Vagina (tissue), 2 donors: ENCODE results near the gene PHYHIPL. TPM values are rescaled to one million over a fixed set of nuclear protein-coding genes. Genes with fewer than 3 reads are reported as not detected.

ENCODE experiments used
- DNase-seq, 2 donors: peaks; one replicate each; pipeline ENCODE4 v3.0.0-alpha.2; 2017; ENCODE audit errors: extremely low spot score in 2 of 2
- H3K27ac ChIP-seq: fragments of 200-600 bp; sonication (generic); one replicate; pipeline ENCODE4 v1.5.1; 2019
- H3K27me3 ChIP-seq: fragments of 200-600 bp; sonication (generic); one replicate; pipeline ENCODE4 v1.5.1; 2019
- H3K36me3 ChIP-seq, 2 donors: fragments of 200-600 bp; sonication (generic); one replicate each; pipeline ENCODE4 v1.5.1; 2017 to 2019
- H3K4me1 ChIP-seq: fragments of 200-600 bp; sonication (generic); one replicate; pipeline ENCODE4 v1.5.1; 2019
- H3K4me3 ChIP-seq, 2 donors: fragments of 200-600 bp; sonication (generic); 1 replicate in 1 of 2; 2 replicates in 1 of 2; pipeline ENCODE4 v1.5.1; 2016 to 2019
- H3K9me3 ChIP-seq: fragments of 200-600 bp; sonication (generic); one replicate; pipeline ENCODE4 v1.5.1; 2019
- CTCF ChIP-seq, 3 experiments: fragments of 450-650 bp in 2 of 3; fragments of 200-600 bp in 1 of 3; sonication (generic) in 1 of 3; IDR thresholded peaks; one replicate each; pipeline ENCODE4 v1.5.1; 2017 to 2019; ENCODE audit warnings: antibody characterized with exemption in 3 of 3, mild to moderate bottlenecking in 2 of 3, moderate library complexity in 2 of 3
- POLR2A ChIP-seq, 2 donors: fragments of 450-650 bp; IDR thresholded peaks; one replicate each; pipeline ENCODE4 v1.6.1; 2017; ENCODE audit warnings: antibody characterized with exemption in 2 of 2, mild to moderate bottlenecking in 2 of 2, moderate library complexity in 2 of 2
- POLR2AphosphoS5 ChIP-seq, 2 donors: sonication (generic); formaldehyde crosslinking; IDR thresholded peaks; one replicate each; pipeline ENCODE4 v1.9.0; 2017; ENCODE audit warnings: antibody characterized with exemption in 2 of 2, mild to moderate bottlenecking in 2 of 2, low read depth in 1 of 2; ENCODE audit not compliant: insufficient read depth in 1 of 2
- intact Hi-C: fragments of 100-400 bp; cut with DNase I; formaldehyde crosslinking; loops from one replicate; pipeline ENCODE4 v1.15.1; 2023
- total RNA-seq: library from RNA; depleted of rRNA; stranded (reverse); fragments of >200 nt; gene quantifications from one replicate; pipeline ENCODE4 v1.2.3, GENCODE V29; 2016

The PHYHIPL gene
- 2.0 TPM for total RNA-seq

- H3K9me3 ChIP-seq, result no peaks in the 10 kb centered on the region
- DNase-seq, result no peak
- H3K36me3 ChIP-seq, result no peaks in the 10 kb centered on the region
- intact Hi-C loops, result no loop called here
- H3K27me3 ChIP-seq, result peaks cover 4% of the 10 kb centered on the region
- peak within 1 kb of the TSS; percentile 35 to 36 for H3K4me3 ChIP-seq
- H3K27ac ChIP-seq, result no peak within 1 kb of the TSS
- TF ChIP-seq CTCF (IDR thresholded peaks at IDR 0.05) (no peak), POLR2A (IDR thresholded peaks at IDR 0.05) (no peak), POLR2AphosphoS5 (IDR thresholded peaks at IDR 0.05; ENCODE audit: insufficient read depth in 1 of 2, low read depth in 1 of 2) (no peak)
- H3K4me1 ChIP-seq, result peaks cover 13% of the 10 kb centered on the region
Measured at GRCh38 chr10:59176241-59177030, at the start of gene PHYHIPL. TSS of gene PHYHIPL (plus strand) at chr10:59176643. CDS start at chr10:59176854, 211 bp downstream.

GRCh38 chr10:59126991-59127390 is 49.5 kb upstream of the PHYHIPL start:
- no peak for DNase-seq
- H3K36me3 ChIP-seq, result no peaks in the 10 kb centered on the region
- H3K27ac ChIP-seq, result no peak overlapping the region
- no peak overlapping the region for H3K4me3 ChIP-seq
- no peaks in the 10 kb centered on the region for H3K27me3 ChIP-seq
- no peaks in the 10 kb centered on the region for H3K9me3 ChIP-seq
- no peak for TF ChIP-seq POLR2AphosphoS5 (IDR thresholded peaks at IDR 0.05; ENCODE audit: insufficient read depth in 1 of 2, low read depth in 1 of 2)
- no peak for TF ChIP-seq CTCF (IDR thresholded peaks at IDR 0.05)
- TF ChIP-seq POLR2A (IDR thresholded peaks at IDR 0.05), result no peak
- intact Hi-C loops, result no loop called here
- no peaks in the 10 kb centered on the region for H3K4me1 ChIP-seq

- no peaks in the 10 kb centered on the region for H3K9me3 ChIP-seq
- no peaks in the 10 kb centered on the region for H3K36me3 ChIP-seq
- intact Hi-C loops, result no loop called here
- H3K27me3 ChIP-seq, result no peaks in the 10 kb centered on the region
- no peak for TF ChIP-seq POLR2A (IDR thresholded peaks at IDR 0.05)
- TF ChIP-seq POLR2AphosphoS5 (IDR thresholded peaks at IDR 0.05; ENCODE audit: insufficient read depth in 1 of 2, low read depth in 1 of 2), result no peak
- TF ChIP-seq CTCF (IDR thresholded peaks at IDR 0.05), result no peak
- no peaks in the 10 kb centered on the region for H3K4me1 ChIP-seq
- H3K27ac ChIP-seq, result no peak overlapping the region
- DNase-seq, result no peak
- H3K4me3 ChIP-seq, result no peak overlapping the region
Measured at GRCh38 chr10:59127991-59128390, 48.5 kb upstream of the PHYHIPL start.

GRCh38 chr10:59129867-59130266 is 46.6 kb upstream of the PHYHIPL start:
- DNase-seq, result no peak
- H3K9me3 ChIP-seq, result no peaks in the 10 kb centered on the region
- TF ChIP-seq POLR2A (IDR thresholded peaks at IDR 0.05) (no peak), CTCF (IDR thresholded peaks at IDR 0.05) (no peak), POLR2AphosphoS5 (IDR thresholded peaks at IDR 0.05; ENCODE audit: insufficient read depth in 1 of 2, low read depth in 1 of 2) (no peak)
- H3K36me3 ChIP-seq, result no peaks in the 10 kb centered on the region
- no peaks in the 10 kb centered on the region for H3K4me1 ChIP-seq
- no peaks in the 10 kb centered on the region for H3K27me3 ChIP-seq
- H3K27ac ChIP-seq, result no peak overlapping the region
- H3K4me3 ChIP-seq, result no peak overlapping the region
- intact Hi-C loops, result no loop called here

- no peak overlapping the region for H3K27ac ChIP-seq
- H3K36me3 ChIP-seq, result no peaks in the 10 kb centered on the region
- intact Hi-C loops, result no loop called here
- no peak overlapping the region for H3K4me3 ChIP-seq
- H3K9me3 ChIP-seq, result no peaks in the 10 kb centered on the region
- DNase-seq, result no peak
- no peaks in the 10 kb centered on the region for H3K4me1 ChIP-seq
- H3K27me3 ChIP-seq, result no peaks in the 10 kb centered on the region
- TF ChIP-seq POLR2AphosphoS5 (IDR thresholded peaks at IDR 0.05; ENCODE audit: insufficient read depth in 1 of 2, low read depth in 1 of 2) (no peak), CTCF (IDR thresholded peaks at IDR 0.05) (no peak), POLR2A (IDR thresholded peaks at IDR 0.05) (no peak)
Measured at GRCh38 chr10:59131666-59132065, 44.8 kb upstream of the PHYHIPL start.
